Nephron (organoid): Measurements from ENCODE around the gene MAZ.

Experiments
- H3K27ac Mint-ChIP-seq, 3 experiments: 2 replicates each; pipeline ENCODE4 v1.8.0; 2020; ENCODE audit warnings: mixed read lengths in 3 of 3, mild to moderate bottlenecking in 2 of 3, moderate library complexity in 1 of 3
- H3K27me3 Mint-ChIP-seq: 2 replicates; pipeline ENCODE4 v1.8.0; 2021; ENCODE audit warnings: low read depth, mild to moderate bottlenecking, moderate library complexity, mixed read lengths
- H3K36me3 Mint-ChIP-seq: 2 replicates; pipeline ENCODE4 v1.8.0; 2020; ENCODE audit warnings: low read depth, mixed read lengths
- H3K4me1 Mint-ChIP-seq: 2 replicates; pipeline ENCODE4 v1.8.0; 2020; ENCODE audit warnings: mixed read lengths
- H3K4me3 Mint-ChIP-seq, 3 experiments: 2 replicates each; pipeline ENCODE4 v1.8.0; 2020; ENCODE audit warnings: mild to moderate bottlenecking in 3 of 3, mixed read lengths in 3 of 3, moderate library complexity in 2 of 3
- H3K9me3 Mint-ChIP-seq: 2 replicates; pipeline ENCODE4 v1.8.0; 2020; ENCODE audit warnings: mixed read lengths
- CTCF ChIP-seq, 3 experiments: fragments of 200-600 bp; sonication (generic); IDR thresholded peaks; one replicate each; pipeline ENCODE4 v1.5.0; 2021; ENCODE audit warnings: antibody characterized with exemption in 3 of 3; ENCODE audit not compliant: unreplicated experiment in 3 of 3

The MAZ gene

GRCh38 chr16:29815793-29816693, 9.7 kb downstream of the MAZ start, which contains the start of gene PAGR1:
TSS of gene PAGR1 (plus strand) at chr16:29816152. CDS start at chr16:29816526, 374 bp downstream.
- Mint-ChIP-seq H3K4me3 (peak within 1 kb of the TSS; percentile 93 to 96 (median 94)), H3K4me1 (peaks cover 57% of the 10 kb centered on the region), H3K27ac (peak within 1 kb of the TSS; percentile 94 to 97 (median 94)), H3K9me3 (no peaks in the 10 kb centered on the region), H3K36me3 (peaks cover 29% of the 10 kb centered on the region), H3K27me3 (no peaks in the 10 kb centered on the region)
- peak; percentile 88 to 96 (median 93) for TF ChIP-seq CTCF (IDR thresholded peaks at IDR 0.05; ENCODE audit: unreplicated experiment in 3 of 3)

- no peaks in the 10 kb centered on the region for H3K9me3 Mint-ChIP-seq
- peaks cover 29% of the 10 kb centered on the region for H3K36me3 Mint-ChIP-seq
- no peaks in the 10 kb centered on the region for H3K27me3 Mint-ChIP-seq
- H3K4me3 Mint-ChIP-seq: peak overlapping the region; percentile 93 to 96 (median 94)
- no peak for TF ChIP-seq CTCF (IDR thresholded peaks at IDR 0.05; ENCODE audit: unreplicated experiment in 3 of 3)
- H3K27ac Mint-ChIP-seq: peak overlapping the region; percentile 77 to 97 (median 90)
- peaks cover 60% of the 10 kb centered on the region for H3K4me1 Mint-ChIP-seq
These were observed 10.5 kb downstream of the MAZ start for GRCh38 chr16:29816694-29817441.

GRCh38 chr16:29818082-29818481, 11.8 kb downstream of the MAZ start:
- H3K36me3 Mint-ChIP-seq: peaks cover 29% of the 10 kb centered on the region
- H3K4me3 Mint-ChIP-seq: peak overlapping the region; percentile 75 to 88 (median 86)
- H3K27ac Mint-ChIP-seq: peak overlapping the region in 2 of 3 experiments; percentile 24 to 77
- peaks cover 65% of the 10 kb centered on the region for H3K4me1 Mint-ChIP-seq
- H3K9me3 Mint-ChIP-seq: no peaks in the 10 kb centered on the region
- no peaks in the 10 kb centered on the region for H3K27me3 Mint-ChIP-seq
- no peak for TF ChIP-seq CTCF (IDR thresholded peaks at IDR 0.05; ENCODE audit: unreplicated experiment in 3 of 3)

- H3K9me3 Mint-ChIP-seq: no peaks in the 10 kb centered on the region
- H3K27ac Mint-ChIP-seq: peak overlapping the region; percentile 55 to 80 (median 73)
These were observed 13.2 kb downstream of the MAZ start for GRCh38 chr16:29819506-29819905.

GRCh38 chr16:29820271-29820701, 14.0 kb downstream of the MAZ start, which contains the start of gene MVP:
TSS of gene MVP (plus strand) at chr16:29820462. CDS start at chr16:29830550, 10,088 bp downstream.
- H3K9me3 Mint-ChIP-seq: no peaks in the 10 kb centered on the region
- peak within 1 kb of the TSS; percentile 75 to 88 (median 84) for H3K4me3 Mint-ChIP-seq
- peak within 1 kb of the TSS; percentile 55 to 80 (median 73) for H3K27ac Mint-ChIP-seq
- TF ChIP-seq CTCF (IDR thresholded peaks at IDR 0.05; ENCODE audit: unreplicated experiment in 3 of 3): no peak
- H3K36me3 Mint-ChIP-seq: peaks cover 29% of the 10 kb centered on the region
- H3K27me3 Mint-ChIP-seq: no peaks in the 10 kb centered on the region
- peaks cover 63% of the 10 kb centered on the region for H3K4me1 Mint-ChIP-seq

More at GRCh38 chr16:29819506-29819905, 13.2 kb downstream of the MAZ start:
- H3K27me3 Mint-ChIP-seq: no peaks in the 10 kb centered on the region
- H3K4me1 Mint-ChIP-seq: peaks cover 65% of the 10 kb centered on the region
- peak overlapping the region; percentile 75 to 88 (median 84) for H3K4me3 Mint-ChIP-seq
- peaks cover 29% of the 10 kb centered on the region for H3K36me3 Mint-ChIP-seq
- no peak for TF ChIP-seq CTCF (IDR thresholded peaks at IDR 0.05; ENCODE audit: unreplicated experiment in 3 of 3)
